C1 segment of cervical spinal cord (tissue), 14 donors: ENCODE data around the gene CYTL1.
"Not testable (repeated sequence)": the region's sequence is repeated elsewhere in the genome, so short reads cannot be mapped to it uniquely, and the experiment has no call there.

Experiments
- DNase-seq, 14 donors: peaks; one replicate each; lab custom pipeline; 2025; lab: John Stamatoyannopoulos, UW

CYTL1 gene

GRCh38 chr4:5003372-5003857 is 15.8 kb downstream of the CYTL1 start:
- DNase-seq, result no peak

- DNase-seq, result not testable (repeated sequence)
Observed at GRCh38 chr4:5001641-5002040, 17.6 kb downstream of the CYTL1 start.

GRCh38 chr4:4996935-4997334 is 22.3 kb downstream of the CYTL1 start:
- not testable (repeated sequence) for DNase-seq

GRCh38 chr4:4995908-4996265 is 23.4 kb downstream of the CYTL1 start:
- no peak for DNase-seq

- DNase-seq, result peak in 8 of 14 donors; percentile 5 to 57 (median 32)
Observed at GRCh38 chr4:4995103-4995907, 24.0 kb downstream of the CYTL1 start.

- DNase-seq, result no peak
Observed at GRCh38 chr4:4994312-4995097, 24.8 kb downstream of the CYTL1 start.

GRCh38 chr4:4992833-4993232 is 26.4 kb downstream of the CYTL1 start:
- no peak for DNase-seq

GRCh38 chr4:4991541-4992099 is 27.6 kb downstream of the CYTL1 start:
- no peak for DNase-seq

GRCh38 chr4:4990857-4991540 is 28.3 kb downstream of the CYTL1 start:
- DNase-seq, result peak in 4 of 14 donors; percentile 4 to 70 (median 32)

GRCh38 chr4:4990329-4990728 is 28.9 kb downstream of the CYTL1 start:
- no peak for DNase-seq

GRCh38 chr4:4989083-4989622 is 30.1 kb downstream of the CYTL1 start:
- no peak for DNase-seq

- no peak for DNase-seq
Observed at GRCh38 chr4:4987656-4988055, 31.6 kb downstream of the CYTL1 start.

- DNase-seq, result no peak
Observed at GRCh38 chr4:4986841-4987240, 32.4 kb downstream of the CYTL1 start.

GRCh38 chr4:4985844-4986243 is 33.4 kb downstream of the CYTL1 start:
- DNase-seq, result no peak

GRCh38 chr4:4985036-4985435 is 34.2 kb downstream of the CYTL1 start:
- DNase-seq, result no peak

- no peak for DNase-seq
Observed at GRCh38 chr4:4984186-4984585, 35.1 kb downstream of the CYTL1 start.

- no peak for DNase-seq
Observed at GRCh38 chr4:4981827-4982226, 37.4 kb downstream of the CYTL1 start.

- no peak for DNase-seq
Observed at GRCh38 chr4:4981427-4981826, 37.8 kb downstream of the CYTL1 start.

- DNase-seq, result no peak
Observed at GRCh38 chr4:4980621-4981230, 38.5 kb downstream of the CYTL1 start.

GRCh38 chr4:4979971-4980370 is 39.3 kb downstream of the CYTL1 start:
- no peak for DNase-seq

GRCh38 chr4:4974727-4975126 is 44.5 kb downstream of the CYTL1 start:
- DNase-seq, result no peak
